T1000 (cell line): ENCODE results near the gene SLC6A3.
"Not testable (repeated sequence)": the region's sequence is repeated elsewhere in the genome, so short reads cannot be mapped to it uniquely, and the experiment has no call there.

ENCODE experiments used
- DNase-seq: peaks from one replicate; lab custom pipeline; 2025; ENCODE audit warnings: mixed read lengths; lab: John Stamatoyannopoulos, UW

The SLC6A3 gene

GRCh38 chr5:1464096-1464446 lies 18.8 kb upstream of the SLC6A3 start:
- no peak for DNase-seq

GRCh38 chr5:1463326-1464095 lies 18.3 kb upstream of the SLC6A3 start:
- DNase-seq, result no peak

DNA sequence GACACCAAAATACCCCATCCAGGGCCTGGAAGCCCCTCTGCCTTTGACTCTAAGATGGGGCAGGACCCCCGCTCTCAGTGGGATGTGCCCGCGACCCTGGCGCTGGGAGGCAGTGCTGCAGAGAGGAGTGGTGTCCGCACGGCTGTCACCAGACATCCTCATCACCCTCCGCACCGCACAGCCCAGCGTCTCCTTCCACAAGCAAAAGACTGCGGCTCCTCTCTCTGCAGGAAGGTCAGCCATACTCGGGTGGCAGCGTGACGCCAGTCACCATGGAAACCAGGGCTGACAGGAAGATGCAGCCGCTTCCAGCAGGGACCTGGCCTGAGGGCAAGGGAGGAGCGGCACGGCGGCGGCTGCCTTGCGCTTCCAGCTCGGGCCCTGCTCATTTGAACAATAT lies 17.1 kb upstream of the SLC6A3 start:
- DNase-seq, result no peak

DNA sequence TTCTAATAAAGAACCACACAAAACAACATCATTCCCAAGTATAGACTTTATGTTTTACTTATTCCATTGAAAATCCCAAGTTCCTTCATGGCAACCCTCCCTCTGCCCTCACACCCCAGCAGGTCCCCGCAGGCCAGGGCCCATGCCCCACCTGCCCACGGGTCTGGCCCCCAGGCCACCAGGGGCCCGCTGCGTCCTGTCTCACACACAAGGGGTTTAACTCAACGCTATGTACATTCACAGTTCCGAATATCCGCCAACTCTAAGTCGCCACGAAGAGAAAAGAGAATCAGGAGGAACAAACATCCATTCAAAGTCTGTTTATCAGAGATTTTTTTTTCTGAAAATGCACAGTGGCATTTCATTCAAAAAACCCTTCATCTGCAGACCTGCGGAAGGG lies 16.2 kb upstream of the SLC6A3 start:
- DNase-seq, result no peak

DNA sequence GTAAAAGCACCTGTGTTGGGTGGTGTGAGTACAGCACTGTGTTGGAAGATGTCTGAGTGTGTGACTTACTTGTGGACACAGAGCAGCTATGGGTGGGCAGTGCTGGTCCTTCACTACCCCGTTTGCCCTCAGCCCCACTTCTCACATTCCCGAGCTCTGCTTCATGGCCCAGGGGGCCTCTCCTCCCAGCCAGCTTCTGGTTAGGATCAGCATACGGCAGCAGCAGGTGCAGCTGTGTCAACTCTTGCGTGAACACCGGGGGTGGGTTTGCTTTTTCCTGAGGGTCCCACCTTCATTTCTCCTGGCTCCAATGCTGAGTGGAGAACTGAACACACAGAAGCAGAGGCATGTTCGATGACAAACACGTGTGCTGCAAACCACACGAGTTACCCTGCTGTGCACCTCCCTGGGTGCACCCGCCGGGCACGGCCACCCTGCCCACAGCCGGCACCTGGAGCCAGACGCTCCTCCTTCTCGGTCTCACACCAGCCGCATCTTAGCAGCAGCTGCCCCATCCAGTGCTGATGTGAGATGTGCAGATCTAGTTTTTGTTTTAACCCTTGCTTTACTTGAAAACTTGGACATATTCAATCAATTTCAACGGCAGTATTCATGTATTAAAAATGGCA lies 14.9 kb upstream of the SLC6A3 start:
- no peak for DNase-seq

GRCh38 chr5:1459435-1459834 lies 14.2 kb upstream of the SLC6A3 start:
- not testable (repeated sequence) for DNase-seq

DNA sequence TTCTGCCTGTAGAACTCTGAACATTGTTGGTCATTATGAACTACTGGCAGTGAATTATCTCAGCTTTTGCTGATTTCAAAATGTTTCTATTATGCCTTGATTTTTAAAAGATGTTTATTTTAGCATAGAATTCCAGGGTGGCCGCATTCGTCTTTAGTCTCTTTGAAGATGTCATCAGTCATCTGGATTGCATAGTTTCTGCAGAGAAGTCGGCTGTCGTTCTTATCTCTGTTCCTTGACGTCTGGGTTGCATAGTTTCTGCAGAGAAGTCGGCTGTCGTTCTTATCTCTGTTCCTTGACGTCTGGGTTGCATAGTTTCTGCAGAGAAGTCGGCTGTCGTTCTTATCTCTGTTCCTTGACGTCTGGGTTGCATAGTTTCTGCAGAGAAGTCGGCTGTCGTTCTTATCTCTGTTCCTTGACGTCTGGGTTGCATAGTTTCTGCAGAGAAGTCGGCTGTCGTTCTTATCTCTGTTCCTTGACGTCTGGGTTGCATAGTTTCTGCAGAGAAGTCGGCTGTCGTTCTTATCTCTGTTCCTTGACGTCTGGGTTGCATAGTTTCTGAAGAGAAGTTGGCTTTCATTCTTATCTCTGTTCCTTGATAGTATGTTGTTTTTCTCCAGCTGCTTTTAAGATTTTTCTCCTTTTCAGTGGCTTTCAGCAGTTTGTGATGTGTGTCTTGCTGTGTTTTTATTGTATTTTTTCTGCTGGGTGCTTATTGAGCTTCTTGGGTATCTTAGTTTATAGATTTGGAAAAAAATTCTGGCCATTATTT lies 11.1 kb upstream of the SLC6A3 start:
- not testable (repeated sequence) for DNase-seq

GRCh38 chr5:1453613-1454012 lies 8.4 kb upstream of the SLC6A3 start:
- DNase-seq, result no peak

- DNase-seq, result no peak
Observed at GRCh38 chr5:1449081-1449630, 3.9 kb upstream of the SLC6A3 start.

- no peak for DNase-seq
Observed at GRCh38 chr5:1448511-1449011, 3.3 kb upstream of the SLC6A3 start.

DNA sequence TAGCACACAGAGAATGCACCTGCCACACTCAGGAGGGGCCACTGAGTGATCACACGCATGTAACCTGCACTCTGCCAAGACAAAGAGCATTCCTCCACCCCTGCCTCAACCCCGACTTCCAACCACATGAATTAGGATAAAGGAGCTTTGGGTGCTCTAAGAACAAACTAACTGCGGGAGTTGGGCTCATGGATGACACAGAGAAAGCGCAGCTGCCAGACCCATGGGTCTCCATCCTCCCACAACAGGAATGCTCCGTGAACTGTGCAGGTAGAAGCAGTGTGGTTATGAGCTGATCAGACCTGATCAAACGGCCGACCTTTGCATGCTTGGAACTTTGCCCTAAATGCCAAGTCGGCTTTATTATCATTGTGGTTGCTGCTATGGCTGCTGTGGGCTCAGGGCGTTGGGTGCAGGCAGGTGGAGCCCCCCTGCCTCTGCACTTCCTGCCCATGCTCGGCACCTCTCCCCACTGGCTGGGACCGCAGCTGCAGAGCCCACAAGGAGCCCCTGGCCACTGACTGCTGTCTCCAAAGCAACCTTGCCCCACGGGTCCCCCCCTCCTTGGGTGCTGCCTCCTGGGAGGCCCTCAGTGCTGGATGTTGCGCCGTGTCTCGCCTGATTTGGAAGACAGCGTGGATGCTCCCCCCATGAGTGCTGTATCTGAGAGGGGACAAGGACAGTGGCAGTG lies 2.6 kb upstream of the SLC6A3 start:
- DNase-seq, result no peak

GRCh38 chr5:1446602-1447343 lies 1.5 kb upstream of the SLC6A3 start:
- DNase-seq, result no peak

GRCh38 chr5:1445689-1446601 lies 705 bp upstream of the SLC6A3 start:
- no peak for DNase-seq

- no peak for DNase-seq
Observed at GRCh38 chr5:1444361-1445189, 665 bp downstream of the SLC6A3 start.

DNA sequence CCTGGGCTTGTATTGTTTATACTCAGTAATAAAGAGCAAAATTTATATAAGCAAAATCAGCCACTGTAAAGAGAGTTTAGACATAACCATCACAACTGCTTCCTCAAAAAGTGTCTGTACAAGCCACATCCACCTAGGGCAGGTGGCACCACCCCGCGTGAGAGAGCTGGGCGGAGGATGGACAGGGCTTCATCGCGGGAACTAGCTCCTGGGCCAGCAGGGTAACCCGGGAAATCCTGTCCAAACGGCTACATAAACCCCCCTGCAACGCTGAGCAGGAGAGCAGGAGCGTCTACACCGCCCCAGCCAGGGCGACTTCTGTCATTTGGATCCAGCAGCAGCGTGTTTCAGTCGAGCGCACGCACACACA lies 1.3 kb downstream of the SLC6A3 start:
- DNase-seq, result no peak

- no peak for DNase-seq
Observed at GRCh38 chr5:1443171-1443570, 2.1 kb downstream of the SLC6A3 start.

DNA sequence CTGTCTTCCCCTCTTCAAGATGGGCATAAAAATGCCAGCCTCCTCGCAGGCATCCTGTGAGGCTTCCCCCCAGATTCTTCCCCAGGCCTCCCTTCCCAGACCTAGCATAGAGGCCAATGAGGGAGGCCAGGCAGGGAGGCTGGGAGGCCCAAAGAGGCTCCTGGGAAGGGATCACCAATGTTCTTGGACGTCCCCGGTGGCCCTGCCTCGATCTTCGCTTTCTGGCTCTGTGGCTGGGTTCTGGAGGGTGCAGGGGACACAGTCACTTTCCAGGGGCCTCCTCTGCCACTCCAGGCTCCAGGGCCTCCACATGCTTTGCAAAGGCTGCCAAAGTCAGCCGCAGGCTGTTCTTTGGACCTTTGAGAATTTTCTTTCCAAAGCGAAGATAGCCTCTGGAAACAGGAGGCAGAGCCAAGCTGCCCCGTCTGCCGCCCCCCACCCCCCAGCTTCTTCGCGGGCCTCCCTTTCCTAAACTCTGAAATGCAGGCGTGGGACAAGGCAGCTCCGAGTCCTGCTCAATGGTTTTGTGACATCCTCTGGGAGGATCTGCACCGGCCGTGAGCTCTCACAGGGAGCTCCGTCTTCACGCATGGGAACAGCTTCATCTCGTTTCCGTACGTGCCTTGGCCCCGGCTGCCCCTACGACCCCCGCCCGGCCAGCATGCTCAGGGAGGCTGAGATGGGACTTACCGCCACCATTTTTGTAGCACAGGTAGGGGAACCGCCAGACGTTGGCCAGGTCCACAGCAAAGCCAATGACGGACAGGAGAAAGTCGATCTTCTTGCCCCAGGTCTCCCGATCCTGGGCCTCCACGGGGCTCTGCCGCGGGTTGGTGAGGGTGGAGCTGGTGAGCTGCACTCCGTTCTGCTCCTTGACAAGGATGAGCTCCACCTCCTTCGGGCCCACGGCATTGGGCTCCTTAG lies 2.8 kb downstream of the SLC6A3 start:
- no peak for DNase-seq

DNA sequence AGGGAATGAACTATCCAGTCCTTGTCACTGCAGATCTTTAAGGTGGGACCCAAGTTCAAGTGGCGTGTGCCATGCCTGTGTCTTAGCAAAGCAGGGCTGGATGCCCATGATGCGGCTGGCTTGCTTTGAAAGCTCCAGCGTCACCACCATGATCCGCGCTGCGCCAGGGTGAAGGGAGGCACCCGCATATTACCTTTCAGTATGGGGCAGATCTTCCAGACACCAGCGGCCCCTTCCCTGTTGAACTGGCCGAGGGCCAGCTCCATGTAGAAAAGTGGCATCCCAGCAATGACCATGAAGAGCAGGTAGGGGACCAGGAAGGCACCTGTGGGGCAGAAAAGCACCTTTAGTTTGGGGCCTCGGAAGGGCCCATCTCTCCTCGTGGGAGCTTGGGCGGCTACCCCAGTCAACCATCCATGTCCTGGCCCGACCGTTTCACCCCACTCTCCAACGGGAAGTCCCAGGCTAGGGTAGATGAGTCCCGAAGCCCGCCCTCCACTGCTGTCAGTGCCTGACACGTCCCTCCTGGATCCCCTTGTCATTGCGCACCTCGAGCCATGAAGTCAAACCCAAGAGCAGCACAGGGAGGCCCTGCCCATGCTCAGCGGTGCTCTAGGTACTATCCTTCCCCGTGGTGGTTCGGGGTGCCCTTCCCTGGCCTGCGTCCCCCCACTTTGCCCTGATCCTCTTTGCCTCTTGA lies 3.9 kb downstream of the SLC6A3 start:
- no peak for DNase-seq
